ENCODE results near the gene OLFML2B. TPM values are rescaled to one million over a fixed set of nuclear protein-coding genes. Genes with fewer than 3 reads are reported as not detected.
A peak's percentile ranks its signal among the peaks of the same experiment; 100 is the strongest.

OLFML2B gene
- 0.67 and 1.8 TPM in 2 replicates for total RNA-seq
- long read RNA-seq, partial matches to known transcripts: 1 of 2 reads
- long read RNA-seq, other reads (novel, unspliced or antisense): 0 of 2 reads

DNA sequence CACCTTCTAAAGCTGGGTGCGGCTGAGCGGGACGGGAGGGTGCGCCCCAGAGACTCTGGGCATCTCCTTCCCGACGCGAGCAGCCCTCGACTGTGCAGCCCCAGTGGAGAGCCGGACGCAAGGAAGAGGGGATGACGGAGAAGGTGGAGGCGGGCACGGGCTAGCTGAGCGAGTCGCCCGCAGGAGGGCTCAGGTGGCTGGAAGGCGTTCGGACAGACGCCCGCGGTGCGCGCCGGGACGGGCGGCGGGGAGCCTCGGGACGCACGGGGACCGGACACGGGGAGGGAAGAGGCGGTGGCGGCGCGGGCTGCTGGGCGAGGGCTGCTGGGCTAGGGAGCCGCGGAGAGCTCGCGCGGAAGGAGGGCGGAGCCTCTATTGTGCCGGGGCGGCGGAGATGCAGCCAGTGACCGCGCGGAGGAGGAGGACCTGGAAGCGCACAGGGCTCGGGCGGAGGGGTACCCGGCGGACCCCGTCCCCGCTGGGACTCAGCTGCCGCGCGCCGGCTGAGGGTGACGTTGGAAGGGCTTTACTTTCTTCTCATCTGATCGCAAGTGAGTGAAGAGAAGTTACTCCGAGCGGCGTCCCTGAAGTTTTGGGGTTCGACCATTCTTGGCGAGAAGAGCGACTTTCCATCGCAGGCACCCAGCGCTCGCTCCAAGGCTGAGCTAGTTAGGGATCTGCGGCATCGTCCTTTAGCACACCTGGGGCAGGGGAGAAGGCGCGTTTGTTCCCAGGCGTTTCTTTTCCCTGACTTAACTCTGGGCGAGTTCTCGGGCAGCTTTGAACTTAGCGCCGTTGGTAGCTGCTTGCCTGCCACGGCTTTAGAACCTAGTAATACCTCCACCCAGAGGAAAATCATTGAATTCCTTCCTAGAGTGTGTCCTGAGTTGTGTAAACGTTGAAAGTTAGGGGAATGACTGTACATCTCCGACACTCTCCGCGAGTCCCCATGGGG is at the start of gene OLFML2B:
TSS of gene OLFML2B (minus strand) at position 323 of the 955 bp plus-strand sequence. CDS start 439 bp downstream, outside the sequence.
- no peaks in the 10 kb centered on the region for H3K9me3 Mint-ChIP-seq (ENCODE audit: low read depth)

DNA sequence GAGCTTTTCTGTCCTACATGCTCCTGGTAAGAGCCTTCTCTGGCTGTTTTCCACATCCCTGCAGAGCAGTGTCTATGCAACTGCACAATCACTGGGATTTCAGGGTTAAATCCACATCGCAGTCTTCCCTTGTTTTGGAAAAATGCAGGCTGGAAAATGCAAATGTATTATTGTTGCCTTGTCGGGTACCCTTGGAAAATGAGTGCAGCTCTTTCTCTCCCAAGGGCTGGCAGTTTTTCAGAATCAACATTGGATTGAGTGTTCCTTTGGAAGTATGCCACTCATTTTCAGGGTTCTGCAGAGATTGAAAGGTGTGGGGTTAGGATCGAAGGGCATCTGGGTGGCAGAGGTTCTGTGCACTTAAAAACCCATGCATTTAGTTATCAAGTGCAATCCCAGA is 49.1 kb upstream of the OLFML2B start:
- DNase-seq (ENCODE audit: low spot score, unreplicated experiment): no peak
- TF ChIP-seq, protein P1, sequence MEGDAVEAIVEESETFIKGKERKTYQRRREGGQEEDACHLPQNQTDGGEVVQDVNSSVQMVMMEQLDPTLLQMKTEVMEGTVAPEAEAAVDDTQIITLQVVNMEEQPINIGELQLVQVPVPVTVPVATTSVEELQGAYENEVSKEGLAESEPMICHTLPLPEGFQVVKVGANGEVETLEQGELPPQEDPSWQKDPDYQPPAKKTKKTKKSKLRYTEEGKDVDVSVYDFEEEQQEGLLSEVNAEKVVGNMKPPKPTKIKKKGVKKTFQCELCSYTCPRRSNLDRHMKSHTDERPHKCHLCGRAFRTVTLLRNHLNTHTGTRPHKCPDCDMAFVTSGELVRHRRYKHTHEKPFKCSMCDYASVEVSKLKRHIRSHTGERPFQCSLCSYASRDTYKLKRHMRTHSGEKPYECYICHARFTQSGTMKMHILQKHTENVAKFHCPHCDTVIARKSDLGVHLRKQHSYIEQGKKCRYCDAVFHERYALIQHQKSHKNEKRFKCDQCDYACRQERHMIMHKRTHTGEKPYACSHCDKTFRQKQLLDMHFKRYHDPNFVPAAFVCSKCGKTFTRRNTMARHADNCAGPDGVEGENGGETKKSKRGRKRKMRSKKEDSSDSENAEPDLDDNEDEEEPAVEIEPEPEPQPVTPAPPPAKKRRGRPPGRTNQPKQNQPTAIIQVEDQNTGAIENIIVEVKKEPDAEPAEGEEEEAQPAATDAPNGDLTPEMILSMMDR (IDR thresholded peaks at IDR 0.05; ENCODE audit: unreplicated experiment): no peak
- H3K4me1 Mint-ChIP-seq (ENCODE audit: low read depth): peaks cover 11% of the 10 kb centered on the region
- H3K27me3 Mint-ChIP-seq: peaks cover 23% of the 10 kb centered on the region
- no peak overlapping the region for H3K27ac Mint-ChIP-seq
- H3K4me3 Mint-ChIP-seq (ENCODE audit: low read depth): no peak overlapping the region
- no peaks in the 10 kb centered on the region for H3K9me3 Mint-ChIP-seq (ENCODE audit: low read depth)
- H3K36me3 Mint-ChIP-seq (ENCODE audit: insufficient read depth): peaks cover 2% of the 10 kb centered on the region

More for the DNA sequence above, at the start of gene OLFML2B:
- Mint-ChIP-seq H3K36me3 (ENCODE audit: insufficient read depth) (no peaks in the 10 kb centered on the region), H3K4me3 (ENCODE audit: low read depth) (peak within 1 kb of the TSS; percentile 86), H3K27ac (peak within 1 kb of the TSS; percentile 1), H3K4me1 (ENCODE audit: low read depth) (peaks cover 13% of the 10 kb centered on the region), H3K27me3 (peaks cover 56% of the 10 kb centered on the region)
- DNase-seq (ENCODE audit: low spot score, unreplicated experiment): peak; percentile 43
- TF ChIP-seq, protein P1 (IDR thresholded peaks at IDR 0.05; ENCODE audit: unreplicated experiment): no peak

DNA sequence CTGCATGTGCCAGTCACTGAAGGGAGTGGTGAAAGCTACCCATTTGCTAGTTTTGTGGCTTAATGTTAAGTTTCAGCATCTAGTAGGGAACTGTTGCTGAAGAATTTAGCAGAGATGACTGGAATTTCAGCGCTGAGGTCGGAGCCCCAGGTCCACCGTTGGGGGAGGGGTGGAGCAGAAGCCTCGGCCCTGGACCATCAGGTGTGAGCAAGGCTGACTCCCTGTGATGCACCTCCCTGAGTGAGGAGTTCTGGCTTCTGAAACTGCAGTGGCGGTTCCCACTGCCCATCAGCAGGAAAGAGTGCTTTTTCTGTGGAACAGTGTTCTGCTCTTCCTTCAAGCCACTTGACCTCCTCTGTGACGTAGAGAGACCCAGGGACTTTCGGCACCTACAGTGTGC is 47.2 kb upstream of the OLFML2B start:
- no peak for DNase-seq (ENCODE audit: low spot score, unreplicated experiment)
- Mint-ChIP-seq H3K4me1 (ENCODE audit: low read depth) (peaks cover 11% of the 10 kb centered on the region), H3K36me3 (ENCODE audit: insufficient read depth) (peaks cover 2% of the 10 kb centered on the region), H3K4me3 (ENCODE audit: low read depth) (peak overlapping the region; percentile 82), H3K9me3 (ENCODE audit: low read depth) (no peaks in the 10 kb centered on the region), H3K27ac (no peak overlapping the region), H3K27me3 (peaks cover 23% of the 10 kb centered on the region)
- TF ChIP-seq, protein P1 (IDR thresholded peaks at IDR 0.05; ENCODE audit: unreplicated experiment): no peak

DNA sequence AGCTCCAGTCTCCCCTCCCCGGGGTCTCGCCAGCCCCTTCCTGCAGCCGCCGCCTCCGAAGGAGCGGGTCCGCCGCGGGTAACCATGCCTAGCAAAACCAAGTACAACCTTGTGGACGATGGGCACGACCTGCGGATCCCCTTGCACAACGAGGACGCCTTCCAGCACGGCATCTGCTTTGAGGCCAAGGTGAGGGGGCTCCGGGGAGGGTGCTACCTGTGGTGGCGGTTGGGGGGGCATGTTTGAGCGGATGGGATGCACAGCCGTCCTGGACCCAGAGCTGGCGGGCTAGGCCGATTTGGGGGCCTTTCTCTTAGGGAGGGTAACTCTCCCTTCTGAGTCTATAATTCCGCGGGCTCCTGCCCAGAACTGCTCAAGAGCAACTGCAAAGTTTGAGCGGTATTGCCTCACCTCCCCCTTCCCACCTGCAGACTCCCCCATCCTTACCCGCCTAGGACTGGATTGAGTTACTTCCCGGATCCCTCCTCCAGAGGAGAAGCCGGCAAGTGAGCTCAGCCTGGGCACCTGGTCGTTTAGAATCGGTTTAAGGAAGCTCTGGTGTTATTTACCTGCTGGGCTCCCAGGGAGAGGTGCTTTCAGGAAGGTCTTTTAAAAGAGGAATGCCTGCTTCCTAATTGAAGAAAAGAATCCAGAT is 46.6 kb upstream of the OLFML2B start:
- Mint-ChIP-seq H3K4me1 (ENCODE audit: low read depth) (peaks cover 11% of the 10 kb centered on the region), H3K27ac (peak overlapping the region; percentile 67)
- no peak for DNase-seq (ENCODE audit: low spot score, unreplicated experiment)

More for the DNA sequence above, 46.6 kb upstream of the OLFML2B start:
- TF ChIP-seq, protein P1 (IDR thresholded peaks at IDR 0.05; ENCODE audit: unreplicated experiment): no peak
- Mint-ChIP-seq H3K36me3 (ENCODE audit: insufficient read depth) (peaks cover 2% of the 10 kb centered on the region), H3K9me3 (ENCODE audit: low read depth) (no peaks in the 10 kb centered on the region), H3K27me3 (peaks cover 26% of the 10 kb centered on the region), H3K4me3 (ENCODE audit: low read depth) (peak overlapping the region; percentile 82)
